Heart right ventricle (tissue), 16 donors: ENCODE results near the gene YY1AP1. TPM values are rescaled to one million over a fixed set of nuclear protein-coding genes. Genes with fewer than 3 reads are reported as not detected.

Experiments used
- ATAC-seq, 8 donors: fragments of 200-7000 bp; cut with Tn5 transposase; one replicate each; pipeline ENCODE4 v1.9.1; 2020; ENCODE audit warnings: mild to moderate bottlenecking in 8 of 8, moderate library complexity in 8 of 8, moderate number of reproducible peaks in 1 of 8
- DNase-seq, 2 donors: peaks; one replicate each; pipeline ENCODE4 v3.0.0-alpha.2; 2020
- H3K27ac ChIP-seq, 10 donors: fragments of 200-600 bp; sonication (generic) in 2 of 10; one replicate each; pipeline versions ENCODE4 v1.5.0 to v1.8.0; 2020 to 2022; ENCODE audit warnings: mild to moderate bottlenecking in 3 of 10
- H3K27me3 ChIP-seq, 7 donors: fragments of 200-600 bp; one replicate each; pipeline ENCODE4 v1.8.0; 2021 to 2022; ENCODE audit warnings: mild to moderate bottlenecking in 2 of 7
- H3K36me3 ChIP-seq, 9 donors: fragments of 200-600 bp; sonication (generic) in 1 of 9; one replicate each; pipeline versions ENCODE4 v1.5.0 to v1.8.0; 2020 to 2022; ENCODE audit warnings: mild to moderate bottlenecking in 2 of 9
- H3K4me1 ChIP-seq, 9 donors: fragments of 200-600 bp; sonication (generic) in 1 of 9; one replicate each; pipeline versions ENCODE4 v1.5.0 to v1.8.0; 2020 to 2022; ENCODE audit warnings: mild to moderate bottlenecking in 4 of 9
- H3K4me3 ChIP-seq, 10 donors: fragments of 200-600 bp; sonication (generic) in 2 of 10; one replicate each; pipeline versions ENCODE4 v1.5.0 to v1.8.0; 2020 to 2022; ENCODE audit warnings: mild to moderate bottlenecking in 7 of 10, moderate library complexity in 2 of 10
- H3K9me3 ChIP-seq, 11 donors: fragments of 200-600 bp in 10 of 11; sonication (generic) in 2 of 11; one replicate each; pipeline versions ENCODE4 v1.5.0 to v1.8.0; 2013 to 2022; ENCODE audit warnings: mild to moderate bottlenecking in 2 of 11, control low read depth in 1 of 11, moderate library complexity in 1 of 11
- WGBS, 2 donors: extraction: QIAGEN DNeasy Blood & Tissue Kit; methylation state at CpG; one replicate each; pipeline ENCODE4 v1.1.7; 2013; ENCODE audit warnings: inconsistent platforms in 1 of 2; 5-methylcytosine and 5-hydroxymethylcytosine counted together
- intact Hi-C, 10 donors: fragments of 100-400 bp; cut with DNase I; formaldehyde crosslinking; loops; one replicate each; pipeline versions ENCODE4 v1.11.1 to v1.14.2; 2022
- polyA plus RNA-seq, 2 donors: library from polyadenylated mRNA; stranded (reverse); fragments of 200-250 nt; gene quantifications; one replicate each; pipeline ENCODE4 v1.2.3, GENCODE V29; 2013
- total RNA-seq, 10 donors: library from RNA; stranded (reverse); fragmentation: NEBNext Ultra II Directional in 3 of 10; extraction: Animal tissue kit (Norgen Biotek cat#: 25700) in 3 of 10; gene quantifications; one replicate each; pipeline versions ENCODE4 v1.2.1 to v1.2.4, GENCODE V29; 2021 to 2023
- TF ChIP-seq, protein P1 (sequence below), 9 donors: fragments of 200-600 bp; sonication (generic) in 2 of 9; IDR thresholded peaks; one replicate each; pipeline versions ENCODE4 v1.5.0 to v1.8.0; 2021 to 2022; ENCODE audit warnings: antibody characterized with exemption in 9 of 9, mild to moderate bottlenecking in 5 of 9, moderate library complexity in 1 of 9
- donor health status: Arrhythmogenic right ventricular cardiomyopathy.
- donor health status: ischemic (EF 13 %, LVEDD 7.1; RV severe dilation, severe dysfunction).
- donor health status: healthy with polysubstance abuse.
- donor health status: DM: no; HTN: yes; CAD: no.
- donor health status: DM: no; HTN: no; CAD: no.
- donor health status: ischemic (EF 25% LVEDD 6.9; RV normal size, moderate dysfunction).
- donor health status: ischemic (EF 25% LVEDD 5.7; RV mildly dilated, moderate dysfunction).
- donor health status: healthy.
- donor health status: DM: yes; HTN: yes; CAD: no.
- donor health status: Ischemic cardiomyopathy.
- donor health status: ischemic (EF 35%, LVEDD 5.7; RV mildly dilated, moderate dysfunction).
- donor health status: nonischemic (EF 11% LVEDD 7.7; RV severe dilation, severe dysfunction).
- donor health status: DM: yes; HTN: yes; CAD: no.
- donor health status: PGD.
- donor health status: ischemic (EF 29% LVEDD 5.4; RV normal size, mild dysfunction).
- donor health status: nonischemic (EF 23%, LVEDD 6.1; RV moderate dilation, normal function).

The YY1AP1 gene
- total and polyA plus RNA-seq, 12 donors, result 32.3 to 85.1 (median 66.3) TPM

DNA sequence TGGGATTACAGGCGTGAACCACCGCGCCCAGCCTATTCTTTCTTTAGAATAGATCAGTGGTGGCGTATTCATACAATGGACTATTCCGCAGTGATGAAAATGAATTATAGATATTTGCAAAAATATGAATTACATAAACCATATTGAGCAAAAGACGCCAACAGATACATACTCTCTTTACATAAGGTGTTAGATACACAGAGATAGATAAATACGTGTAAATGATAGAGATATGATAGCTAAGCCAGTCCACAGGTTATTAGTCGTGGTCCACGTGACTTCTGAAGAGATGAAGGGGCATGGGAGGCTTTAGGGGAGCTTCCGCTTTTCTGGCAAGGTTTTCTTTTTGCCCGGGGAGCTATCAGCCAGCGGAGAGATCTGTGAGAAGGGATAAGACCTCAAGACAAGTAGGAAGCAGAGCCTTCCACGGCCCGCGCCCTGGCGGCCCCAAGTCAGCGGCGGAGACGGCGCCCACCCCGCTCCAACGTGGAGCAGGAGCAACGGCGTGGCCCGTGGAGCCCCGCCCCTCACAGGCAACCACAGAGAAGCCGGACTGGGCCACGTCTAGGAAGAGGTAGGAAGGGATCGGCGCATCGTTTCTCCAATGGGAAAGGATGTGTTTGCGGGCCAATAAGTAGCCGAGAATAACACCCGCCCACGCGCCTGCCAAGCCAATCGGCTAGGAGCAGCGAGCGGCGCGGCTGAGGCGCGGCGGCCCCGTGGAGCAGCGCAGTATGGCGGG, 78.9 kb downstream of the YY1AP1 start, which contains the start of gene MSTO1:
Gene MSTO1, plus strand, starts transcription at position 704 of the 742 bp plus-strand sequence. Its CDS starts 31 bp downstream, at position 735.
- Histone ChIP-seq H3K4me1 (peaks cover 0 to 5% (median 4%) of the 10 kb centered on the region in 9 donors), H3K27me3 (no peaks in the 10 kb centered on the region), H3K27ac (peak within 1 kb of the TSS in 9 of 10 donors; percentile 44 to 80 (median 69)), H3K9me3 (no peaks in the 10 kb centered on the region), H3K36me3 (peaks cover 0 to 16% (median 7%) of the 10 kb centered on the region in 9 donors), H3K4me3 (peak within 1 kb of the TSS; percentile 45 to 78 (median 64))
- ATAC-seq (peak; percentile 97 to 100 (median 99)), DNase-seq (peak; percentile 93 to 98)
- intact Hi-C loops, result no loop called here
- TF ChIP-seq, protein P1, sequence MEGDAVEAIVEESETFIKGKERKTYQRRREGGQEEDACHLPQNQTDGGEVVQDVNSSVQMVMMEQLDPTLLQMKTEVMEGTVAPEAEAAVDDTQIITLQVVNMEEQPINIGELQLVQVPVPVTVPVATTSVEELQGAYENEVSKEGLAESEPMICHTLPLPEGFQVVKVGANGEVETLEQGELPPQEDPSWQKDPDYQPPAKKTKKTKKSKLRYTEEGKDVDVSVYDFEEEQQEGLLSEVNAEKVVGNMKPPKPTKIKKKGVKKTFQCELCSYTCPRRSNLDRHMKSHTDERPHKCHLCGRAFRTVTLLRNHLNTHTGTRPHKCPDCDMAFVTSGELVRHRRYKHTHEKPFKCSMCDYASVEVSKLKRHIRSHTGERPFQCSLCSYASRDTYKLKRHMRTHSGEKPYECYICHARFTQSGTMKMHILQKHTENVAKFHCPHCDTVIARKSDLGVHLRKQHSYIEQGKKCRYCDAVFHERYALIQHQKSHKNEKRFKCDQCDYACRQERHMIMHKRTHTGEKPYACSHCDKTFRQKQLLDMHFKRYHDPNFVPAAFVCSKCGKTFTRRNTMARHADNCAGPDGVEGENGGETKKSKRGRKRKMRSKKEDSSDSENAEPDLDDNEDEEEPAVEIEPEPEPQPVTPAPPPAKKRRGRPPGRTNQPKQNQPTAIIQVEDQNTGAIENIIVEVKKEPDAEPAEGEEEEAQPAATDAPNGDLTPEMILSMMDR (IDR thresholded peaks at IDR 0.05), result no peak
- 8 to 9% methylated on average over 41 to 44 of the region's 47 CpGs for WGBS, 2 donors

Other genes starting within 250 kb of the YY1AP1 start
- gene ASH1L, start 126.0 kb downstream of the YY1AP1 start, total RNA-seq, result 10 to 100 TPM; 42.0 to 56.8 (median 48.2) TPM
- gene ASH1L, start 126.0 kb downstream of the YY1AP1 start, polyA plus RNA-seq, result 10 to 100 TPM in 1 of 2 donors, 1 to 10 TPM in 1; 5.1 to 10.9 TPM
- gene MSTO1, start 78.6 kb downstream of the YY1AP1 start, total RNA-seq, result 10 to 100 TPM; 14.8 to 20.3 (median 16.8) TPM
- 10 to 100 TPM; 23.2 TPM for gene MSTO1, start 78.6 kb downstream of the YY1AP1 start, polyA plus RNA-seq
- 100 to 1,000 TPM in 9 of 10 donors, 10 to 100 TPM in 1; 96.9 to 124 (median 113) TPM for gene DAP3, start 317 bp upstream of the YY1AP1 start, total RNA-seq
- 100 to 1,000 TPM in 1 of 2 donors, 10 to 100 TPM in 1; 82.3 to 141 TPM for gene DAP3, start 317 bp upstream of the YY1AP1 start, polyA plus RNA-seq
- gene GON4L, start 168.4 kb upstream of the YY1AP1 start, total RNA-seq, result 10 to 100 TPM; 21.6 to 30.7 (median 28.1) TPM
- gene GON4L, start 168.4 kb upstream of the YY1AP1 start, polyA plus RNA-seq, result 10 to 100 TPM in 1 of 2 donors, 1 to 10 TPM in 1; 8.8 to 25.5 TPM
- 10 to 100 TPM in 9 of 10 donors, 1 to 10 TPM in 1; 9.2 to 19.4 (median 12.8) TPM for gene SYT11, start 170.8 kb upstream of the YY1AP1 start, total RNA-seq
- gene SYT11, start 170.8 kb upstream of the YY1AP1 start, polyA plus RNA-seq, result 1 to 10 TPM; 1.8 to 9.5 TPM
- 10 to 100 TPM; 12.8 to 32.3 (median 21.9) TPM for gene RIT1, start 222.6 kb upstream of the YY1AP1 start, total RNA-seq
- 10 to 100 TPM; 11.5 to 17.0 TPM for gene RIT1, start 222.6 kb upstream of the YY1AP1 start, polyA plus RNA-seq
- 10 to 100 TPM; 17.6 to 30.3 (median 22.0) TPM for gene KHDC4, start 245.6 kb upstream of the YY1AP1 start, total RNA-seq
- 10 to 100 TPM; 14.3 to 33.8 TPM for gene KHDC4, start 245.6 kb upstream of the YY1AP1 start, polyA plus RNA-seq